Right lobe of liver (tissue), 6 donors: ENCODE results near the gene SNED1. TPM values are rescaled to one million over a fixed set of nuclear protein-coding genes. Genes with fewer than 3 reads are reported as not detected.

ENCODE experiments used
- ATAC-seq, 4 donors: fragments of 200-7000 bp; cut with Tn5 transposase; one replicate each; pipeline ENCODE4 v1.9.1; 2020; ENCODE audit warnings: mild to moderate bottlenecking in 4 of 4, moderate library complexity in 4 of 4
- DNase-seq, 3 donors: peaks; one replicate each; pipeline ENCODE4 v3.0.0-alpha.2; 2020
- H3K27ac ChIP-seq, 3 donors: fragments of 200-600 bp; one replicate each; pipeline ENCODE4 v1.8.0; 2022
- H3K27me3 ChIP-seq, 2 donors: fragments of 200-600 bp; one replicate each; pipeline ENCODE4 v1.8.0; 2022
- H3K36me3 ChIP-seq, 4 donors: fragments of 200-600 bp; sonication (generic) in 1 of 4; one replicate each; pipeline versions ENCODE4 v1.5.1 to v1.8.0; 2017 to 2022; ENCODE audit warnings: control low read depth in 1 of 4
- H3K4me1 ChIP-seq, 4 donors: fragments of 200-600 bp; sonication (generic) in 1 of 4; one replicate each; pipeline versions ENCODE4 v1.5.1 to v1.8.0; 2017 to 2022; ENCODE audit warnings: control low read depth in 1 of 4
- H3K4me3 ChIP-seq, 3 donors: fragments of 200-600 bp; one replicate each; pipeline ENCODE4 v1.8.0; 2022
- H3K9me3 ChIP-seq, 4 donors: fragments of 200-600 bp; sonication (generic) in 1 of 4; one replicate each; pipeline versions ENCODE4 v1.5.1 to v1.8.0; 2017 to 2022; ENCODE audit warnings: control low read depth in 1 of 4
- CTCF ChIP-seq, 4 donors: fragments of 200-600 bp in 3 of 4; fragments of 450-650 bp in 1 of 4; IDR thresholded peaks; one replicate each; pipeline versions ENCODE4 v1.5.1 to v1.8.0; 2016 to 2022; ENCODE audit warnings: antibody characterized with exemption in 4 of 4, mild to moderate bottlenecking in 2 of 4
- POLR2A ChIP-seq: fragments of 450-650 bp; IDR thresholded peaks from one replicate; pipeline ENCODE4 v1.6.1; 2017; ENCODE audit warnings: antibody characterized with exemption, mild to moderate bottlenecking
- WGBS: methylation state at CpG from one replicate; pipeline ENCODE4 v1.1.6; 2018; ENCODE audit warnings: low coverage, low lambda C conversion rate; ENCODE audit not compliant: insufficient coverage; ENCODE audit errors: missing lambda C conversion rate; 5-methylcytosine and 5-hydroxymethylcytosine counted together
- intact Hi-C, 2 donors: fragments of 100-400 bp; cut with DNase I; formaldehyde crosslinking; loops; one replicate each; pipeline versions ENCODE4 v1.11.2 to v1.14.1; 2022
- total RNA-seq, 6 experiments: library from RNA; depleted of rRNA in 2 of 6; stranded (reverse); fragments of >200 nt in 2 of 6; fragmentation: NEBNext Ultra II Directional in 3 of 6; extraction: Animal tissue kit (Norgen Biotek cat#: 25700) in 3 of 6; gene quantifications; one replicate each; pipeline versions ENCODE4 v1.1.0 to v1.2.4, GENCODE V29; 2016 to 2023
- donor health status: DM: no; HTN: yes; CAD: no.
- donor health status: DM: no; HTN: no; CAD: no.
- donor health status: DM: no; HTN: no; CAD: no.
- donor health status: DM: no; HTN: yes; CAD: no.
- donor health status: DM: no; HTN: yes; CAD: no.

Gene SNED1
- total RNA-seq, 6 experiments from 2014 or later = 7.4 to 27.8 (median 13.2) TPM

GRCh38 chr2:241065355-241065803 lies 67.0 kb downstream of the SNED1 start:
- Histone ChIP-seq H3K9me3 (no peaks in the 10 kb centered on the region), H3K36me3 (peaks cover 0 to 32% (median 2%) of the 10 kb centered on the region in 4 donors), H3K4me1 (no peaks in the 10 kb centered on the region), H3K27me3 (no peaks in the 10 kb centered on the region), H3K4me3 (no peak overlapping the region), H3K27ac (no peak overlapping the region)
- DNase-seq (no peak), ATAC-seq (no peak)
- no peak for TF ChIP-seq CTCF (IDR thresholded peaks at IDR 0.05)
- no peak for TF ChIP-seq POLR2A
- intact Hi-C loops = no loop called here
- 90% methylated on average over 11 of the region's 27 CpGs for WGBS

GRCh38 chr2:241066171-241066892 lies 67.9 kb downstream of the SNED1 start:
- intact Hi-C loops = no loop called here
- no peaks in the 10 kb centered on the region for H3K27me3 ChIP-seq
- H3K4me3 ChIP-seq = no peak overlapping the region
- H3K9me3 ChIP-seq = no peaks in the 10 kb centered on the region
- WGBS = 88% methylated on average over 7 of the region's 21 CpGs
- DNase-seq = no peak
- no peak for TF ChIP-seq POLR2A
- TF ChIP-seq CTCF (IDR thresholded peaks at IDR 0.05) = no peak
- H3K36me3 ChIP-seq = peaks cover 0 to 41% (median 2%) of the 10 kb centered on the region in 4 donors
- no peaks in the 10 kb centered on the region for H3K4me1 ChIP-seq
- ATAC-seq = no peak
- H3K27ac ChIP-seq = no peak overlapping the region

GRCh38 chr2:241066893-241067341 lies 68.5 kb downstream of the SNED1 start:
- intact Hi-C loops = no loop called here
- no peaks in the 10 kb centered on the region for H3K27me3 ChIP-seq
- H3K9me3 ChIP-seq = no peaks in the 10 kb centered on the region
- TF ChIP-seq CTCF (IDR thresholded peaks at IDR 0.05) (no peak), POLR2A (no peak)
- H3K4me1 ChIP-seq = no peaks in the 10 kb centered on the region
- WGBS = no CpG with 5 or more reads among the region's 15 CpGs
- DNase-seq (no peak), ATAC-seq (no peak)
- H3K27ac ChIP-seq = no peak overlapping the region
- H3K4me3 ChIP-seq = no peak overlapping the region
- H3K36me3 ChIP-seq = peaks cover 0 to 43% (median 2%) of the 10 kb centered on the region in 4 donors

GRCh38 chr2:241067501-241068135 lies 69.2 kb downstream of the SNED1 start:
- peaks cover 0 to 50% (median 2%) of the 10 kb centered on the region in 4 donors for H3K36me3 ChIP-seq
- TF ChIP-seq POLR2A (no peak), CTCF (IDR thresholded peaks at IDR 0.05) (no peak)
- intact Hi-C loops = no loop called here
- no peaks in the 10 kb centered on the region for H3K4me1 ChIP-seq
- WGBS = no CpG with 5 or more reads among the region's 21 CpGs
- no peaks in the 10 kb centered on the region for H3K27me3 ChIP-seq
- DNase-seq (no peak), ATAC-seq (no peak)
- H3K9me3 ChIP-seq = no peaks in the 10 kb centered on the region
- no peak overlapping the region for H3K27ac ChIP-seq
- H3K4me3 ChIP-seq = no peak overlapping the region
